ENCODE data around the gene ELP5.

DNA sequence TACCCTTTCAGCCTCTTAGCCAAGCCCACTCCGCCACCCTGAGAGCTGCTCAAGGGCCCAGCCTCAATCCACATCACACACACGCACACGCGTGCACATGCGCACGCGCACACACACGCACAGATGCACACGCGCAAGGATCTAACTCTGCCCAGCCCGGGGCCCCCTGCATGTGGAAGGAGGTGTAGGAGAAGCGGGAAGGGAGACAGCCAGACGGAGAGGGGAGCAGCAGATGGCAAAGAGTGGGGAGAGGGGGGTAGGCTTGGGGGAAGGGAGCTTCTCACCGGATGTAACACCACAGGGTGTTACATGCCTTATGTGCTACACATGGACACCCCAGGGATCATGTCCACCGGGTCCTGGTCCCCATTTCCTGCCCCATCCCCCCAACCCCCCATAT is 47.7 kb upstream of the ELP5 start:
- TF ChIP-seq EGR1 (IDR thresholded peaks at IDR 0.05; ENCODE audit: borderline replicate concordance in 1 of 2, low read depth in 2 of 2, low read length in 2 of 2) = no peak
- no peak for TF ChIP-seq EZH2 (IDR thresholded peaks at IDR 0.05; ENCODE audit: borderline replicate concordance, control insufficient read depth, low read depth, low read length)
- no peak for TF ChIP-seq DPF2 (IDR thresholded peaks at IDR 0.05)
- no peak for TF ChIP-seq ESRRA (IDR thresholded peaks at IDR 0.05; ENCODE audit: low read length)
- TF ChIP-seq, protein P1, sequence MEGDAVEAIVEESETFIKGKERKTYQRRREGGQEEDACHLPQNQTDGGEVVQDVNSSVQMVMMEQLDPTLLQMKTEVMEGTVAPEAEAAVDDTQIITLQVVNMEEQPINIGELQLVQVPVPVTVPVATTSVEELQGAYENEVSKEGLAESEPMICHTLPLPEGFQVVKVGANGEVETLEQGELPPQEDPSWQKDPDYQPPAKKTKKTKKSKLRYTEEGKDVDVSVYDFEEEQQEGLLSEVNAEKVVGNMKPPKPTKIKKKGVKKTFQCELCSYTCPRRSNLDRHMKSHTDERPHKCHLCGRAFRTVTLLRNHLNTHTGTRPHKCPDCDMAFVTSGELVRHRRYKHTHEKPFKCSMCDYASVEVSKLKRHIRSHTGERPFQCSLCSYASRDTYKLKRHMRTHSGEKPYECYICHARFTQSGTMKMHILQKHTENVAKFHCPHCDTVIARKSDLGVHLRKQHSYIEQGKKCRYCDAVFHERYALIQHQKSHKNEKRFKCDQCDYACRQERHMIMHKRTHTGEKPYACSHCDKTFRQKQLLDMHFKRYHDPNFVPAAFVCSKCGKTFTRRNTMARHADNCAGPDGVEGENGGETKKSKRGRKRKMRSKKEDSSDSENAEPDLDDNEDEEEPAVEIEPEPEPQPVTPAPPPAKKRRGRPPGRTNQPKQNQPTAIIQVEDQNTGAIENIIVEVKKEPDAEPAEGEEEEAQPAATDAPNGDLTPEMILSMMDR (IDR thresholded peaks at IDR 0.05 in 2 of 3, conservative IDR thresholded peaks at IDR 0.05 in 1 of 3; ENCODE audit: control insufficient read depth in 2 of 3, extremely low read depth in 1 of 3, insufficient read depth in 1 of 3, low read depth in 3 of 3, low read length in 3 of 3) = no peak
- TF ChIP-seq, protein P2, sequence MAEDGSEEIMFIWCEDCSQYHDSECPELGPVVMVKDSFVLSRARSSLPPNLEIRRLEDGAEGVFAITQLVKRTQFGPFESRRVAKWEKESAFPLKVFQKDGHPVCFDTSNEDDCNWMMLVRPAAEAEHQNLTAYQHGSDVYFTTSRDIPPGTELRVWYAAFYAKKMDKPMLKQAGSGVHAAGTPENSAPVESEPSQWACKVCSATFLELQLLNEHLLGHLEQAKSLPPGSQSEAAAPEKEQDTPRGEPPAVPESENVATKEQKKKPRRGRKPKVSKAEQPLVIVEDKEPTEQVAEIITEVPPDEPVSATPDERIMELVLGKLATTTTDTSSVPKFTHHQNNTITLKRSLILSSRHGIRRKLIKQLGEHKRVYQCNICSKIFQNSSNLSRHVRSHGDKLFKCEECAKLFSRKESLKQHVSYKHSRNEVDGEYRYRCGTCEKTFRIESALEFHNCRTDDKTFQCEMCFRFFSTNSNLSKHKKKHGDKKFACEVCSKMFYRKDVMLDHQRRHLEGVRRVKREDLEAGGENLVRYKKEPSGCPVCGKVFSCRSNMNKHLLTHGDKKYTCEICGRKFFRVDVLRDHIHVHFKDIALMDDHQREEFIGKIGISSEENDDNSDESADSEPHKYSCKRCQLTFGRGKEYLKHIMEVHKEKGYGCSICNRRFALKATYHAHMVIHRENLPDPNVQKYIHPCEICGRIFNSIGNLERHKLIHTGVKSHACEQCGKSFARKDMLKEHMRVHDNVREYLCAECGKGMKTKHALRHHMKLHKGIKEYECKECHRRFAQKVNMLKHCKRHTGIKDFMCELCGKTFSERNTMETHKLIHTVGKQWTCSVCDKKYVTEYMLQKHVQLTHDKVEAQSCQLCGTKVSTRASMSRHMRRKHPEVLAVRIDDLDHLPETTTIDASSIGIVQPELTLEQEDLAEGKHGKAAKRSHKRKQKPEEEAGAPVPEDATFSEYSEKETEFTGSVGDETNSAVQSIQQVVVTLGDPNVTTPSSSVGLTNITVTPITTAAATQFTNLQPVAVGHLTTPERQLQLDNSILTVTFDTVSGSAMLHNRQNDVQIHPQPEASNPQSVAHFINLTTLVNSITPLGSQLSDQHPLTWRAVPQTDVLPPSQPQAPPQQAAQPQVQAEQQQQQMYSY (CRISPR knock-in tag; IDR thresholded peaks at IDR 0.05) = no peak
- no peak for TF ChIP-seq POLR2A (IDR thresholded peaks at IDR 0.05; ENCODE audit: low read depth, low read length)
- TF ChIP-seq RELA (IDR thresholded peaks at IDR 0.05; ENCODE audit: borderline replicate concordance, partially characterized antibody) = no peak
- TF ChIP-seq SP1 (IDR thresholded peaks at IDR 0.05; ENCODE audit: low read depth, low read length) = no peak
- no peak for TF ChIP-seq NFIC (IDR thresholded peaks at IDR 0.05; ENCODE audit: low read depth, low read length)
- no peak for TF ChIP-seq SIN3A (IDR thresholded peaks at IDR 0.05; ENCODE audit: low read depth, low read length)
- no peak for TF ChIP-seq GABPA (IDR thresholded peaks at IDR 0.05; ENCODE audit: low read depth)
